GM23338 (cell line): Measurements from ENCODE around the gene RPL37A.

Experiments
- CREB1 ChIP-seq: fragments of 250-450 bp; sonication (Bioruptor Pico); IDR thresholded peaks from 2 replicates; pipeline ENCODE4 v1.5.0; 2020; ENCODE audit warnings: low read depth, mild to moderate bottlenecking, moderate library complexity
- EZH2 ChIP-seq: fragments of 200-600 bp; sonication (generic); IDR thresholded peaks from one replicate; pipeline ENCODE4 v1.8.0; 2017; ENCODE audit warnings: antibody characterized with exemption, mild to moderate bottlenecking, low read depth; ENCODE audit not compliant: unreplicated experiment
- EZH2phosphoT487 ChIP-seq: fragments of 200-600 bp; sonication (generic); IDR thresholded peaks from one replicate; pipeline ENCODE4 v1.8.1; 2018; ENCODE audit warnings: antibody characterized with exemption; ENCODE audit not compliant: unreplicated experiment
- JUNB ChIP-seq: IDR thresholded peaks from one replicate; pipeline ENCODE4 v1.6.1; 2016; ENCODE audit warnings: antibody characterized with exemption; ENCODE audit not compliant: unreplicated experiment
- NANOG ChIP-seq: IDR thresholded peaks from 2 replicates; pipeline ENCODE4 v1.6.1; 2016; ENCODE audit warnings: antibody characterized with exemption, borderline replicate concordance
- POLR2AphosphoS5 ChIP-seq: IDR thresholded peaks from 2 replicates; pipeline ENCODE4 v1.6.1; 2016; ENCODE audit warnings: antibody characterized with exemption, low read depth
- ZNF331 ChIP-seq: fragments of 250-450 bp; sonication (Bioruptor Pico); IDR thresholded peaks from 2 replicates; pipeline ENCODE4 v1.5.0; 2020; ENCODE audit warnings: low read depth, mild to moderate bottlenecking, moderate library complexity
- TF ChIP-seq, protein P1 (sequence below), 2 experiments: fragments of 200-600 bp in 1 of 2; sonication (generic) in 1 of 2; conservative IDR thresholded peaks; 2 replicates each; pipeline versions ENCODE4 v1.5.1 to v1.6.1; 2016 to 2017; ENCODE audit warnings: antibody characterized with exemption in 2 of 2, low read depth in 2 of 2, mild to moderate bottlenecking in 2 of 2, moderate library complexity in 1 of 2
- TF ChIP-seq, protein P2 (sequence below): IDR thresholded peaks from one replicate; pipeline ENCODE4 v1.6.1; 2018; ENCODE audit warnings: antibody characterized with exemption; ENCODE audit not compliant: unreplicated experiment
- TF ChIP-seq, protein P3 (sequence below): IDR thresholded peaks from 2 replicates; pipeline ENCODE4 v1.6.1; 2016; ENCODE audit warnings: antibody characterized with exemption

DNA sequence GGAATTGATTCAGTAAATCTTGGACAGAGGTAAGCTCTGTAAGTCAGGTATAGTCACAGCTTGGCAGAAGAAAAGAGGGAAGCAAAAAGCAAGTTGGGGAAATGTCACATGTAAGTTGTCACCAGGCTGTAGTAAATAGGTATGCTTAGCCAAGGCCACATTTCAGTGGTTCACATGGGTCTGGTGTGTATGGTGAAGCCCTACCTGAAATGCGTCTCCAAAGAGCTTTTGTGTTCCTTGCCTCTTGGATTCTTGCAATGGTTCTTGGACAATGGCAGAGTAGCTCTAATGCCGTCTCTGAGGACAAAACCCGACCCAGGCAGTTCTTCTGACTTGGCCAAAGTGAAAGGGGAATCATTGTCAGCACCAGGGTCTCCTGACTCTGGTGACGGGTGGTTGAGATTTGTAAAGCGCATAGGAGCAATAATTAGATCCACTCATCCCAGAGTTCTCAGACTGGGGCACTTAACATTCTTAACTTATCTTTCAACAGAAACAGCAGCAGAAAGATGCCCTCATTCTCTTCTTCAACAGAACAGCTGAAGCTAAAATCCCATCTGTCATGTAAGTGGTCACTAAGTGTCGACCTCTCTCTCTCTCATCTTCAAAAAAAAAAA lies 34.4 kb upstream of the RPL37A start:
- TF ChIP-seq, protein P1, sequence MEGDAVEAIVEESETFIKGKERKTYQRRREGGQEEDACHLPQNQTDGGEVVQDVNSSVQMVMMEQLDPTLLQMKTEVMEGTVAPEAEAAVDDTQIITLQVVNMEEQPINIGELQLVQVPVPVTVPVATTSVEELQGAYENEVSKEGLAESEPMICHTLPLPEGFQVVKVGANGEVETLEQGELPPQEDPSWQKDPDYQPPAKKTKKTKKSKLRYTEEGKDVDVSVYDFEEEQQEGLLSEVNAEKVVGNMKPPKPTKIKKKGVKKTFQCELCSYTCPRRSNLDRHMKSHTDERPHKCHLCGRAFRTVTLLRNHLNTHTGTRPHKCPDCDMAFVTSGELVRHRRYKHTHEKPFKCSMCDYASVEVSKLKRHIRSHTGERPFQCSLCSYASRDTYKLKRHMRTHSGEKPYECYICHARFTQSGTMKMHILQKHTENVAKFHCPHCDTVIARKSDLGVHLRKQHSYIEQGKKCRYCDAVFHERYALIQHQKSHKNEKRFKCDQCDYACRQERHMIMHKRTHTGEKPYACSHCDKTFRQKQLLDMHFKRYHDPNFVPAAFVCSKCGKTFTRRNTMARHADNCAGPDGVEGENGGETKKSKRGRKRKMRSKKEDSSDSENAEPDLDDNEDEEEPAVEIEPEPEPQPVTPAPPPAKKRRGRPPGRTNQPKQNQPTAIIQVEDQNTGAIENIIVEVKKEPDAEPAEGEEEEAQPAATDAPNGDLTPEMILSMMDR (conservative IDR thresholded peaks at IDR 0.05; ENCODE audit: low read depth in 2 of 2) = no peak
- TF ChIP-seq POLR2AphosphoS5 (no peak), CREB1 (CRISPR knock-in tag) (no peak), EZH2 (no peak), EZH2phosphoT487 (no peak), JUNB (no peak), ZNF331 (CRISPR knock-in tag) (no peak), NANOG (no peak)
- TF ChIP-seq, protein P2, sequence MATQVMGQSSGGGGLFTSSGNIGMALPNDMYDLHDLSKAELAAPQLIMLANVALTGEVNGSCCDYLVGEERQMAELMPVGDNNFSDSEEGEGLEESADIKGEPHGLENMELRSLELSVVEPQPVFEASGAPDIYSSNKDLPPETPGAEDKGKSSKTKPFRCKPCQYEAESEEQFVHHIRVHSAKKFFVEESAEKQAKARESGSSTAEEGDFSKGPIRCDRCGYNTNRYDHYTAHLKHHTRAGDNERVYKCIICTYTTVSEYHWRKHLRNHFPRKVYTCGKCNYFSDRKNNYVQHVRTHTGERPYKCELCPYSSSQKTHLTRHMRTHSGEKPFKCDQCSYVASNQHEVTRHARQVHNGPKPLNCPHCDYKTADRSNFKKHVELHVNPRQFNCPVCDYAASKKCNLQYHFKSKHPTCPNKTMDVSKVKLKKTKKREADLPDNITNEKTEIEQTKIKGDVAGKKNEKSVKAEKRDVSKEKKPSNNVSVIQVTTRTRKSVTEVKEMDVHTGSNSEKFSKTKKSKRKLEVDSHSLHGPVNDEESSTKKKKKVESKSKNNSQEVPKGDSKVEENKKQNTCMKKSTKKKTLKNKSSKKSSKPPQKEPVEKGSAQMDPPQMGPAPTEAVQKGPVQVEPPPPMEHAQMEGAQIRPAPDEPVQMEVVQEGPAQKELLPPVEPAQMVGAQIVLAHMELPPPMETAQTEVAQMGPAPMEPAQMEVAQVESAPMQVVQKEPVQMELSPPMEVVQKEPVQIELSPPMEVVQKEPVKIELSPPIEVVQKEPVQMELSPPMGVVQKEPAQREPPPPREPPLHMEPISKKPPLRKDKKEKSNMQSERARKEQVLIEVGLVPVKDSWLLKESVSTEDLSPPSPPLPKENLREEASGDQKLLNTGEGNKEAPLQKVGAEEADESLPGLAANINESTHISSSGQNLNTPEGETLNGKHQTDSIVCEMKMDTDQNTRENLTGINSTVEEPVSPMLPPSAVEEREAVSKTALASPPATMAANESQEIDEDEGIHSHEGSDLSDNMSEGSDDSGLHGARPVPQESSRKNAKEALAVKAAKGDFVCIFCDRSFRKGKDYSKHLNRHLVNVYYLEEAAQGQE = no peak
- TF ChIP-seq, protein P3, sequence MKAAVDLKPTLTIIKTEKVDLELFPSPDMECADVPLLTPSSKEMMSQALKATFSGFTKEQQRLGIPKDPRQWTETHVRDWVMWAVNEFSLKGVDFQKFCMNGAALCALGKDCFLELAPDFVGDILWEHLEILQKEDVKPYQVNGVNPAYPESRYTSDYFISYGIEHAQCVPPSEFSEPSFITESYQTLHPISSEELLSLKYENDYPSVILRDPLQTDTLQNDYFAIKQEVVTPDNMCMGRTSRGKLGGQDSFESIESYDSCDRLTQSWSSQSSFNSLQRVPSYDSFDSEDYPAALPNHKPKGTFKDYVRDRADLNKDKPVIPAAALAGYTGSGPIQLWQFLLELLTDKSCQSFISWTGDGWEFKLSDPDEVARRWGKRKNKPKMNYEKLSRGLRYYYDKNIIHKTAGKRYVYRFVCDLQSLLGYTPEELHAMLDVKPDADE = no peak
